Smooth muscle cell (in vitro differentiated cells): ENCODE measurements around the gene TFAP2D. TPM values are rescaled to one million over a fixed set of nuclear protein-coding genes. Genes with fewer than 3 reads are reported as not detected.

ENCODE experiments used
- DNase-seq: peaks from one replicate; lab custom pipeline; 2025; ENCODE audit not compliant: unreplicated experiment; lab: John Stamatoyannopoulos, UW
- H2AFZ ChIP-seq: fragments of 200-600 bp; sonication (generic); 2 replicates; pipeline ENCODE4 v1.6.0; 2016; ENCODE audit warnings: antibody characterized with exemption, low read depth, mild to moderate bottlenecking
- H3F3A ChIP-seq: fragments of 200-600 bp; sonication (generic); 2 replicates; pipeline ENCODE4 v1.6.0; 2017; ENCODE audit warnings: antibody characterized with exemption, low read depth
- H3K27ac ChIP-seq: fragments of 200-600 bp; sonication (generic); 2 replicates; pipeline ENCODE4 v1.5.1; 2016; ENCODE audit warnings: low read depth, mild to moderate bottlenecking
- H3K27me3 ChIP-seq: fragments of 200-600 bp; sonication (generic); 2 replicates; pipeline ENCODE4 v1.6.1; 2016; ENCODE audit warnings: low read depth, mild to moderate bottlenecking
- H3K36me3 ChIP-seq: fragments of 200-600 bp; sonication (generic); 2 replicates; pipeline ENCODE4 v1.5.1; 2016; ENCODE audit warnings: low read depth
- H3K4me1 ChIP-seq: fragments of 200-600 bp; sonication (generic); 2 replicates; pipeline ENCODE4 v1.5.1; 2016; ENCODE audit warnings: low read depth
- H3K4me2 ChIP-seq: fragments of 200-600 bp; sonication (generic); 2 replicates; pipeline ENCODE4 v1.6.0; 2016; ENCODE audit warnings: mild to moderate bottlenecking
- H3K4me3 ChIP-seq: fragments of 200-600 bp; sonication (generic); 2 replicates; pipeline ENCODE4 v1.5.1; 2016; ENCODE audit warnings: mild to moderate bottlenecking
- H3K79me2 ChIP-seq: fragments of 200-600 bp; sonication (generic); 2 replicates; pipeline ENCODE4 v1.6.0; 2016; ENCODE audit warnings: low read depth, mild to moderate bottlenecking
- H3K9ac ChIP-seq: fragments of 200-600 bp; sonication (generic); 2 replicates; pipeline ENCODE4 v1.6.0; 2016; ENCODE audit warnings: low read depth
- H3K9me3 ChIP-seq: fragments of 200-600 bp; sonication (generic); replicated peaks from 2 replicates; pipeline ENCODE4 v1.5.1; 2016; ENCODE audit warnings: low read depth
- H4K20me1 ChIP-seq: fragments of 200-600 bp; sonication (generic); 2 replicates; pipeline ENCODE4 v1.6.0; 2016; ENCODE audit warnings: low read depth
- WGBS: methylation state at CpG from one replicate; pipeline ENCODE4 v1.1.7; 2016; ENCODE audit warnings: low lambda C conversion rate; 5-methylcytosine and 5-hydroxymethylcytosine counted together
- polyA plus RNA-seq: library from polyadenylated mRNA; unstranded; fragments of >200 nt; fragmentation: Nextera tagmentation; extraction: Ambion mirVana; gene quantifications from 2 replicates; pipeline ENCODE4 v1.2.1, GENCODE V29; 2016
- total RNA-seq: library from RNA; depleted of rRNA; stranded (reverse); fragments of >200 nt; gene quantifications from 2 replicates; pipeline ENCODE4 v1.2.3, GENCODE V29; 2014
- TF ChIP-seq, protein P1 (sequence below): fragments of 200-600 bp; sonication (generic); IDR thresholded peaks from 2 replicates; pipeline ENCODE4 v1.5.1; 2017; ENCODE audit warnings: borderline replicate concordance, mild to moderate bottlenecking, antibody characterized with exemption; ENCODE audit not compliant: insufficient read depth, poor library complexity, severe bottlenecking

Gene TFAP2D
- total and polyA plus RNA-seq, 2 experiments from 2014 or later = not detected

GRCh38 chr6:50821441-50822077, 108.2 kb downstream of the TFAP2D start:
- Histone ChIP-seq H4K20me1 (no peaks in the 10 kb centered on the region), H3K36me3 (no peaks in the 10 kb centered on the region), H3F3A (no peaks in the 10 kb centered on the region), H3K9me3 (no peaks in the 10 kb centered on the region), H3K4me1 (peaks cover 4% of the 10 kb centered on the region), H3K4me2 (peak overlapping the region; percentile 24), H3K27me3 (peaks cover 100% of the 10 kb centered on the region), H3K9ac (no peak overlapping the region), H2AFZ (no peak overlapping the region), H3K4me3 (peak overlapping the region; percentile 21), H3K27ac (no peak overlapping the region), H3K79me2 (no peaks in the 10 kb centered on the region)
- no peak for DNase-seq
- TF ChIP-seq, protein P1, sequence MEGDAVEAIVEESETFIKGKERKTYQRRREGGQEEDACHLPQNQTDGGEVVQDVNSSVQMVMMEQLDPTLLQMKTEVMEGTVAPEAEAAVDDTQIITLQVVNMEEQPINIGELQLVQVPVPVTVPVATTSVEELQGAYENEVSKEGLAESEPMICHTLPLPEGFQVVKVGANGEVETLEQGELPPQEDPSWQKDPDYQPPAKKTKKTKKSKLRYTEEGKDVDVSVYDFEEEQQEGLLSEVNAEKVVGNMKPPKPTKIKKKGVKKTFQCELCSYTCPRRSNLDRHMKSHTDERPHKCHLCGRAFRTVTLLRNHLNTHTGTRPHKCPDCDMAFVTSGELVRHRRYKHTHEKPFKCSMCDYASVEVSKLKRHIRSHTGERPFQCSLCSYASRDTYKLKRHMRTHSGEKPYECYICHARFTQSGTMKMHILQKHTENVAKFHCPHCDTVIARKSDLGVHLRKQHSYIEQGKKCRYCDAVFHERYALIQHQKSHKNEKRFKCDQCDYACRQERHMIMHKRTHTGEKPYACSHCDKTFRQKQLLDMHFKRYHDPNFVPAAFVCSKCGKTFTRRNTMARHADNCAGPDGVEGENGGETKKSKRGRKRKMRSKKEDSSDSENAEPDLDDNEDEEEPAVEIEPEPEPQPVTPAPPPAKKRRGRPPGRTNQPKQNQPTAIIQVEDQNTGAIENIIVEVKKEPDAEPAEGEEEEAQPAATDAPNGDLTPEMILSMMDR = no peak
- WGBS = 3% methylated on average over 19 of the region's 20 CpGs

- Histone ChIP-seq H3K27me3 (peaks cover 100% of the 10 kb centered on the region), H3K27ac (no peak overlapping the region), H3K9ac (no peak overlapping the region), H3K4me2 (no peak overlapping the region), H2AFZ (no peak overlapping the region), H3K4me1 (peaks cover 4% of the 10 kb centered on the region), H4K20me1 (no peaks in the 10 kb centered on the region), H3K79me2 (no peaks in the 10 kb centered on the region), H3K36me3 (no peaks in the 10 kb centered on the region), H3K9me3 (no peaks in the 10 kb centered on the region), H3F3A (no peaks in the 10 kb centered on the region), H3K4me3 (no peak overlapping the region)
- DNase-seq = no peak
- WGBS = 6% methylated on average over 6 of the region's 6 CpGs
- TF ChIP-seq, protein P1 = no peak
Observed at GRCh38 chr6:50822078-50822476, 108.8 kb downstream of the TFAP2D start.

Other genes starting within 250 kb of the TFAP2D start
- gene TFAP2B, start 105.3 kb downstream of the TFAP2D start, total RNA-seq = not detected in 2 replicates
- gene TFAP2B, start 105.3 kb downstream of the TFAP2D start, polyA plus RNA-seq = not detected in 2 replicates